Activated CD4-positive, alpha-beta T cell treated with anti-CD3 and anti-CD28 coated beads, Interleukin-2, amount 50 U/mL, for 24 hours (primary cell): ENCODE data around the gene SH3TC2.

Experiments
- DNase-seq, 2 donors: peaks; one replicate each; pipeline ENCODE4 v3.0.0-alpha.2; 2020; ENCODE audit warnings: low read depth in 1 of 2, low spot score in 1 of 2

SH3TC2 gene

GRCh38 chr5:149002761-149003689 is 59.8 kb downstream of the SH3TC2 start:
- no peak for DNase-seq

- no peak for DNase-seq
These were observed 60.8 kb downstream of the SH3TC2 start for GRCh38 chr5:149002053-149002452.

- DNase-seq: no peak
These were observed 61.7 kb downstream of the SH3TC2 start for GRCh38 chr5:149001162-149001561.

- DNase-seq: no peak
These were observed 63.1 kb downstream of the SH3TC2 start for GRCh38 chr5:148999741-149000140.

- peak in 1 of 2 donors; percentile 24 for DNase-seq
These were observed 64.6 kb downstream of the SH3TC2 start for GRCh38 chr5:148998174-148998797.

- DNase-seq: no peak
These were observed 66.6 kb downstream of the SH3TC2 start for GRCh38 chr5:148996270-148996669.

- DNase-seq: no peak
These were observed 67.1 kb downstream of the SH3TC2 start for GRCh38 chr5:148995791-148996190.

- no peak for DNase-seq
These were observed 69.5 kb downstream of the SH3TC2 start for GRCh38 chr5:148993283-148993936.

- no peak for DNase-seq
These were observed 70.6 kb downstream of the SH3TC2 start for GRCh38 chr5:148992265-148992664.

GRCh38 chr5:148991566-148991965 is 71.3 kb downstream of the SH3TC2 start:
- no peak for DNase-seq

- DNase-seq: no peak
These were observed 72.0 kb downstream of the SH3TC2 start for GRCh38 chr5:148990817-148991216.

GRCh38 chr5:148989567-148989966 is 73.3 kb downstream of the SH3TC2 start:
- DNase-seq: no peak

GRCh38 chr5:148988328-148988727 is 74.5 kb downstream of the SH3TC2 start:
- no peak for DNase-seq

GRCh38 chr5:148986636-148987035 is 76.2 kb downstream of the SH3TC2 start:
- no peak for DNase-seq

GRCh38 chr5:148984345-148984744 is 78.5 kb downstream of the SH3TC2 start:
- no peak for DNase-seq

GRCh38 chr5:148981353-148981752 is 81.5 kb downstream of the SH3TC2 start:
- no peak for DNase-seq

GRCh38 chr5:148980731-148981130 is 82.1 kb downstream of the SH3TC2 start:
- DNase-seq: no peak

- no peak for DNase-seq
These were observed 83.7 kb downstream of the SH3TC2 start for GRCh38 chr5:148979083-148979723.

- DNase-seq: no peak
These were observed 84.3 kb downstream of the SH3TC2 start for GRCh38 chr5:148978370-148979082.

GRCh38 chr5:148976569-148977381 is 86.1 kb downstream of the SH3TC2 start:
- no peak for DNase-seq
